Osteoblast (primary cell): ENCODE results near the gene EEF1A1. TPM values are rescaled to one million over a fixed set of nuclear protein-coding genes. Genes with fewer than 3 reads are reported as not detected.
A peak's percentile ranks its signal among the peaks of the same experiment; 100 is the strongest.

ENCODE experiments used
- DNase-seq: peaks from one replicate; pipeline ENCODE4 v3.0.0; 2011; ENCODE audit warnings: low spot score, mixed read lengths; ENCODE audit not compliant: insufficient read length; ENCODE audit errors: missing footprints
- H2AFZ ChIP-seq: 2 replicates; pipeline ENCODE4 v1.6.0; 2011; ENCODE audit warnings: mild to moderate bottlenecking, low read length
- H3K27ac ChIP-seq: 2 replicates; pipeline ENCODE4 v1.5.1; 2011; ENCODE audit warnings: mild to moderate bottlenecking, low read depth, low read length, moderate library complexity
- H3K27me3 ChIP-seq: 2 replicates; pipeline ENCODE4 v1.6.0; 2012; ENCODE audit warnings: mild to moderate bottlenecking, control low read depth, inconsistent platforms, low read length, moderate library complexity; ENCODE audit not compliant: insufficient read depth
- H3K36me3 ChIP-seq: 2 replicates; pipeline ENCODE4 v1.5.1; 2011; ENCODE audit warnings: mild to moderate bottlenecking, low read length, control low read depth, moderate library complexity; ENCODE audit not compliant: insufficient read depth
- H3K4me1 ChIP-seq: 2 replicates; pipeline ENCODE4 v1.5.1; 2011; ENCODE audit warnings: mild to moderate bottlenecking, low read length, control low read depth, moderate library complexity; ENCODE audit not compliant: insufficient read depth
- H3K4me2 ChIP-seq: 2 replicates; pipeline ENCODE4 v1.6.0; 2011; ENCODE audit warnings: mild to moderate bottlenecking, low read length; ENCODE audit not compliant: insufficient read depth
- H3K4me3 ChIP-seq: fragments of 200-600 bp; sonication (generic); 3 replicates; pipeline ENCODE4 v1.5.1; 2012; ENCODE audit warnings: mild to moderate bottlenecking, low read length, inconsistent platforms; ENCODE audit not compliant: insufficient read depth
- H3K79me2 ChIP-seq: 2 replicates; pipeline ENCODE4 v1.6.0; 2012; ENCODE audit warnings: mild to moderate bottlenecking, low read length, control low read depth, inconsistent platforms; ENCODE audit not compliant: insufficient read depth
- H3K9me3 ChIP-seq: 2 replicates; pipeline ENCODE4 v1.5.1; 2011; ENCODE audit warnings: low read depth, low read length, control low read depth
- H4K20me1 ChIP-seq: 2 replicates; pipeline ENCODE4 v1.6.0; 2012; ENCODE audit warnings: mild to moderate bottlenecking, low read length, control low read depth; ENCODE audit not compliant: insufficient read depth
- CTCF ChIP-seq: IDR thresholded peaks from 2 replicates; pipeline ENCODE4 v1.5.1; 2011; ENCODE audit warnings: mild to moderate bottlenecking, low read depth, low read length, moderate library complexity; ENCODE audit errors: extremely low read depth
- total RNA-seq: library from RNA; depleted of rRNA; stranded (reverse); fragments of >200 nt; gene quantifications from 2 replicates; pipeline ENCODE4 v1.2.3, GENCODE V29; 2012

Gene EEF1A1
- total RNA-seq, 1 donor: 19,513 TPM

GRCh38 chr6:73565767-73566485, 45.1 kb upstream of the EEF1A1 start:
- H2AFZ ChIP-seq: peak overlapping the region; percentile 85
- no peaks in the 10 kb centered on the region for H3K79me2 ChIP-seq
- no peak for TF ChIP-seq CTCF
- no peaks in the 10 kb centered on the region for H3K36me3 ChIP-seq
- no peaks in the 10 kb centered on the region for H3K27me3 ChIP-seq
- H4K20me1 ChIP-seq: no peaks in the 10 kb centered on the region
- DNase-seq: peak; percentile 65
- peak overlapping the region; percentile 58 for H3K4me2 ChIP-seq
- no peak overlapping the region for H3K27ac ChIP-seq
- H3K4me3 ChIP-seq: no peak overlapping the region
- H3K9me3 ChIP-seq: no peaks in the 10 kb centered on the region
- peaks cover 11% of the 10 kb centered on the region for H3K4me1 ChIP-seq

- H3K79me2 ChIP-seq: no peaks in the 10 kb centered on the region
- DNase-seq: peak; percentile 14
- H4K20me1 ChIP-seq: no peaks in the 10 kb centered on the region
- peaks cover 16% of the 10 kb centered on the region for H3K4me1 ChIP-seq
- no peaks in the 10 kb centered on the region for H3K27me3 ChIP-seq
- H3K36me3 ChIP-seq: no peaks in the 10 kb centered on the region
- H3K4me3 ChIP-seq: no peak overlapping the region
- no peaks in the 10 kb centered on the region for H3K9me3 ChIP-seq
- no peak for TF ChIP-seq CTCF
- H3K4me2 ChIP-seq: peak overlapping the region; percentile 58
- no peak overlapping the region for H3K27ac ChIP-seq
- peak overlapping the region; percentile 85 for H2AFZ ChIP-seq
Measured at GRCh38 chr6:73564578-73565345, 43.9 kb upstream of the EEF1A1 start.

- Histone ChIP-seq H3K27me3 (no peaks in the 10 kb centered on the region), H3K4me2 (no peak overlapping the region), H4K20me1 (no peaks in the 10 kb centered on the region), H3K4me3 (no peak overlapping the region), H3K36me3 (no peaks in the 10 kb centered on the region), H3K79me2 (no peaks in the 10 kb centered on the region), H3K4me1 (peaks cover 16% of the 10 kb centered on the region), H3K9me3 (no peaks in the 10 kb centered on the region), H3K27ac (no peak overlapping the region), H2AFZ (no peak overlapping the region)
- TF ChIP-seq CTCF: no peak
- no peak for DNase-seq
Measured at GRCh38 chr6:73562558-73562957, 41.7 kb upstream of the EEF1A1 start.

- no peaks in the 10 kb centered on the region for H3K27me3 ChIP-seq
- no peaks in the 10 kb centered on the region for H4K20me1 ChIP-seq
- no peaks in the 10 kb centered on the region for H3K36me3 ChIP-seq
- H3K27ac ChIP-seq: no peak overlapping the region
- TF ChIP-seq CTCF: no peak
- no peaks in the 10 kb centered on the region for H3K9me3 ChIP-seq
- no peaks in the 10 kb centered on the region for H3K79me2 ChIP-seq
- H3K4me3 ChIP-seq: no peak overlapping the region
- H2AFZ ChIP-seq: peak overlapping the region; percentile 91
- H3K4me1 ChIP-seq: peaks cover 6% of the 10 kb centered on the region
- no peak for DNase-seq
- no peak overlapping the region for H3K4me2 ChIP-seq
Measured at GRCh38 chr6:73560853-73561407, 40.1 kb upstream of the EEF1A1 start.
